Breast epithelium (tissue), 3 donors: ENCODE results near the gene ADGRA1.

ENCODE experiments used
- POLR2A ChIP-seq: fragments of 450-650 bp; IDR thresholded peaks from one replicate; pipeline ENCODE4 v1.6.1; 2016; ENCODE audit warnings: antibody characterized with exemption, mild to moderate bottlenecking, moderate library complexity
- POLR2AphosphoS5 ChIP-seq, 3 donors: sonication (generic); formaldehyde crosslinking; IDR thresholded peaks; one replicate each; pipeline ENCODE4 v1.6.1; 2017; ENCODE audit warnings: antibody characterized with exemption in 3 of 3
- TF ChIP-seq, protein P1 (sequence below), 3 donors: fragments of 450-650 bp; IDR thresholded peaks; one replicate each; pipeline ENCODE4 v1.5.1; 2016 to 2017; ENCODE audit warnings: antibody characterized with exemption in 3 of 3, mild to moderate bottlenecking in 3 of 3, moderate library complexity in 3 of 3

DNA sequence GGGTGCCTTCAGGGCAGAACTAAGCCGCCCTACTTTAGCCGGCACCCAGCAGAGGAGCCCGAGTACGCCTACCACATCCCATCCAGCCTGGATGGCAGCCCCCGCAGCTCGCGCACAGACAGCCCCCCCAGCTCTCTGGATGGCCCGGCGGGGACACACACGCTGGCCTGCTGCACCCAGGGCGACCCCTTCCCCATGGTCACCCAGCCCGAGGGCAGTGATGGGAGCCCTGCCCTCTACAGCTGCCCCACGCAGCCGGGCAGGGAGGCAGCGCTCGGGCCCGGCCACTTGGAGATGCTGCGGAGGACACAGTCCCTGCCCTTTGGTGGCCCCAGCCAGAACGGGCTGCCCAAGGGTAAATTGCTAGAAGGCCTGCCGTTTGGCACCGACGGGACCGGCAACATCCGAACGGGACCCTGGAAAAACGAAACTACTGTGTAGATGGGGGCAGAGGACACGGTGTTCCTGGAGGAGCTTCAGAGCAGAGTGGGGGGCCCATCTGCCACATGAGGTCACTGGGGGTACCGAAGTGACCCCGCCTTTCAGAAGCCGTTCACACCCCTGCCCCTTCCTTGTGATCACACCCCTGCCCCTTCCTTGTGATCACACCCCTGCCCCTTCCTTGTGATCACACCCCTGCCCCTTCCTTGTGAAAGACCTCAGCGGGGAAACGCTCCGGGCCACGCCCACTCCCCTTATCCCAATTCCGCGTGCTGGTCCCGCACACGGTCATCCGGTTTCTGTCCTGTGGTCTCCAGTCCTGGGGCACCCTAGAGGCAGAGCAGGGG, 41.5 kb downstream of the ADGRA1 start:
- TF ChIP-seq POLR2AphosphoS5 (IDR thresholded peaks at IDR 0.05) (no peak), POLR2A (no peak)
- TF ChIP-seq, protein P1, sequence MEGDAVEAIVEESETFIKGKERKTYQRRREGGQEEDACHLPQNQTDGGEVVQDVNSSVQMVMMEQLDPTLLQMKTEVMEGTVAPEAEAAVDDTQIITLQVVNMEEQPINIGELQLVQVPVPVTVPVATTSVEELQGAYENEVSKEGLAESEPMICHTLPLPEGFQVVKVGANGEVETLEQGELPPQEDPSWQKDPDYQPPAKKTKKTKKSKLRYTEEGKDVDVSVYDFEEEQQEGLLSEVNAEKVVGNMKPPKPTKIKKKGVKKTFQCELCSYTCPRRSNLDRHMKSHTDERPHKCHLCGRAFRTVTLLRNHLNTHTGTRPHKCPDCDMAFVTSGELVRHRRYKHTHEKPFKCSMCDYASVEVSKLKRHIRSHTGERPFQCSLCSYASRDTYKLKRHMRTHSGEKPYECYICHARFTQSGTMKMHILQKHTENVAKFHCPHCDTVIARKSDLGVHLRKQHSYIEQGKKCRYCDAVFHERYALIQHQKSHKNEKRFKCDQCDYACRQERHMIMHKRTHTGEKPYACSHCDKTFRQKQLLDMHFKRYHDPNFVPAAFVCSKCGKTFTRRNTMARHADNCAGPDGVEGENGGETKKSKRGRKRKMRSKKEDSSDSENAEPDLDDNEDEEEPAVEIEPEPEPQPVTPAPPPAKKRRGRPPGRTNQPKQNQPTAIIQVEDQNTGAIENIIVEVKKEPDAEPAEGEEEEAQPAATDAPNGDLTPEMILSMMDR (IDR thresholded peaks at IDR 0.05): no peak
